Liver (tissue), 9 donors: ENCODE results near the gene MYLIP. TPM values are rescaled to one million over a fixed set of nuclear protein-coding genes. Genes with fewer than 3 reads are reported as not detected.

Experiments used
- DNase-seq: peaks from one replicate; pipeline ENCODE4 v3.0.0-alpha.2; 2017; ENCODE audit warnings: low spot score
- H3K27ac ChIP-seq, 2 donors: one replicate each; pipeline ENCODE4 v1.7.0; 2013; ENCODE audit warnings: inconsistent platforms in 2 of 2, low read length in 2 of 2, control low read depth in 1 of 2, low read depth in 1 of 2, mild to moderate bottlenecking in 1 of 2
- H3K27me3 ChIP-seq, 4 donors: one replicate each; pipeline versions ENCODE4 v1.6.1 to v1.7.0; 2013; ENCODE audit warnings: low read length in 3 of 4, inconsistent platforms in 1 of 4, mild to moderate bottlenecking in 1 of 4, moderate library complexity in 1 of 4; ENCODE audit not compliant: control insufficient read depth in 4 of 4, insufficient read depth in 4 of 4
- H3K36me3 ChIP-seq, 4 donors: one replicate each; pipeline versions ENCODE4 v1.6.1 to v1.7.0; 2013; ENCODE audit warnings: low read length in 3 of 4, mild to moderate bottlenecking in 3 of 4, low read depth in 1 of 4, moderate library complexity in 1 of 4; ENCODE audit not compliant: control insufficient read depth in 4 of 4, insufficient read depth in 3 of 4
- H3K4me1 ChIP-seq, 4 donors: one replicate each; pipeline versions ENCODE4 v1.6.1 to v1.7.0; 2013; ENCODE audit warnings: low read length in 3 of 4, mild to moderate bottlenecking in 3 of 4, moderate library complexity in 1 of 4; ENCODE audit not compliant: control insufficient read depth in 4 of 4, insufficient read depth in 4 of 4
- H3K4me3 ChIP-seq, 3 donors: one replicate each; pipeline versions ENCODE4 v1.6.1 to v1.7.0; 2013; ENCODE audit warnings: low read length in 3 of 3, control low read depth in 1 of 3, low read depth in 1 of 3, mild to moderate bottlenecking in 1 of 3
- H3K9ac ChIP-seq, 2 donors: one replicate each; pipeline ENCODE4 v1.7.0; 2013; ENCODE audit warnings: low read length in 2 of 2, mild to moderate bottlenecking in 2 of 2, moderate library complexity in 2 of 2, control low read depth in 1 of 2, low read depth in 1 of 2
- H3K9me3 ChIP-seq, 4 donors: one replicate each; pipeline versions ENCODE4 v1.6.1 to v1.7.0; 2013; ENCODE audit warnings: low read length in 3 of 4; ENCODE audit not compliant: control insufficient read depth in 4 of 4
- ATF3 ChIP-seq: IDR thresholded peaks from 2 replicates; pipeline ENCODE4 v1.6.1; 2016; ENCODE audit warnings: antibody characterized with exemption
- EGR1 ChIP-seq, 2 donors: IDR thresholded peaks; 2 replicates each; pipeline ENCODE4 v1.6.1; 2016 to 2018; ENCODE audit warnings: antibody characterized with exemption in 2 of 2, low read depth in 2 of 2
- FOXA1 ChIP-seq: IDR thresholded peaks from 2 replicates; pipeline ENCODE4 v1.6.1; 2016; ENCODE audit warnings: antibody characterized with exemption
- FOXA2 ChIP-seq: IDR thresholded peaks from 2 replicates; pipeline ENCODE4 v1.6.1; 2016; ENCODE audit warnings: antibody characterized with exemption
- GABPA ChIP-seq, 2 donors: IDR thresholded peaks in 1 of 2; conservative IDR thresholded peaks in 1 of 2; 2 replicates each; pipeline ENCODE4 v1.6.1; 2016; ENCODE audit warnings: antibody characterized with exemption in 2 of 2, mild to moderate bottlenecking in 1 of 2, moderate library complexity in 1 of 2
- HNF4A ChIP-seq, 2 donors: conservative IDR thresholded peaks; 2 replicates each; pipeline ENCODE4 v1.6.1; 2016; ENCODE audit warnings: antibody characterized with exemption in 2 of 2, mild to moderate bottlenecking in 2 of 2
- HNF4G ChIP-seq: IDR thresholded peaks from 2 replicates; pipeline ENCODE4 v1.6.1; 2016; ENCODE audit warnings: antibody characterized with exemption
- JUND ChIP-seq, 2 donors: IDR thresholded peaks; 2 replicates each; pipeline ENCODE4 v1.6.1; 2016; ENCODE audit warnings: antibody characterized with exemption in 2 of 2
- NR2F2 ChIP-seq: IDR thresholded peaks from 2 replicates; pipeline ENCODE4 v1.6.1; 2016; ENCODE audit warnings: antibody characterized with exemption
- RAD21 ChIP-seq, 2 donors: IDR thresholded peaks; 2 replicates each; pipeline ENCODE4 v1.6.1; 2016; ENCODE audit warnings: antibody characterized with exemption in 2 of 2, mild to moderate bottlenecking in 2 of 2
- RXRA ChIP-seq, 2 donors: IDR thresholded peaks; 2 replicates each; pipeline ENCODE4 v1.6.1; 2017 to 2018; ENCODE audit warnings: antibody characterized with exemption in 2 of 2, mild to moderate bottlenecking in 1 of 2
- SP1 ChIP-seq: IDR thresholded peaks from 2 replicates; pipeline ENCODE4 v1.6.1; 2018; ENCODE audit warnings: antibody characterized with exemption, mild to moderate bottlenecking
- TAF1 ChIP-seq: conservative IDR thresholded peaks from 2 replicates; pipeline ENCODE4 v1.6.1; 2016; ENCODE audit warnings: antibody characterized with exemption, mild to moderate bottlenecking
- YY1 ChIP-seq: IDR thresholded peaks from 2 replicates; pipeline ENCODE4 v1.6.1; 2016; ENCODE audit warnings: antibody characterized with exemption, mild to moderate bottlenecking
- ZBTB33 ChIP-seq: IDR thresholded peaks from 2 replicates; pipeline ENCODE4 v1.6.1; 2016; ENCODE audit warnings: antibody characterized with exemption
- WGBS: extraction: QIAGEN DNeasy Blood & Tissue Kit; methylation state at CpG from one replicate; pipeline ENCODE4 v1.1.7; 2013; 5-methylcytosine and 5-hydroxymethylcytosine counted together
- polyA plus RNA-seq, 2 donors: library from polyadenylated mRNA; stranded (reverse) in 1 of 2; unstranded in 1 of 2; fragments of 200-250 nt in 1 of 2; fragments of >200 nt in 1 of 2; fragmentation: Nextera tagmentation in 1 of 2; extraction: Ambion mirVana in 1 of 2; gene quantifications; one replicate each; pipeline versions ENCODE4 v1.2.1 to v1.2.3, GENCODE V29; 2013 to 2015
- total RNA-seq, 2 donors: library from RNA; depleted of rRNA; stranded (reverse); fragments of >200 nt; gene quantifications; one replicate each; pipeline ENCODE4 v1.2.3, GENCODE V29; 2014
- TF ChIP-seq, protein P1 (sequence below): IDR thresholded peaks from 2 replicates; pipeline ENCODE4 v1.6.1; 2016; ENCODE audit warnings: antibody characterized with exemption, mild to moderate bottlenecking
- TF ChIP-seq, protein P2 (sequence below): IDR thresholded peaks from 2 replicates; pipeline ENCODE4 v1.6.1; 2016; ENCODE audit warnings: antibody characterized with exemption
- donor health status: healthy.
- donor health status: healthy.
- donor health status: healthy.
- donor health status: healthy.
- donor health status: healthy.

The MYLIP gene
- total and polyA plus RNA-seq, 4 donors, result 2.7 to 29.4 (median 4.4) TPM

GRCh38 chr6:16141514-16141913 lies 12.6 kb downstream of the MYLIP start (continued):
- TF ChIP-seq, protein P1, sequence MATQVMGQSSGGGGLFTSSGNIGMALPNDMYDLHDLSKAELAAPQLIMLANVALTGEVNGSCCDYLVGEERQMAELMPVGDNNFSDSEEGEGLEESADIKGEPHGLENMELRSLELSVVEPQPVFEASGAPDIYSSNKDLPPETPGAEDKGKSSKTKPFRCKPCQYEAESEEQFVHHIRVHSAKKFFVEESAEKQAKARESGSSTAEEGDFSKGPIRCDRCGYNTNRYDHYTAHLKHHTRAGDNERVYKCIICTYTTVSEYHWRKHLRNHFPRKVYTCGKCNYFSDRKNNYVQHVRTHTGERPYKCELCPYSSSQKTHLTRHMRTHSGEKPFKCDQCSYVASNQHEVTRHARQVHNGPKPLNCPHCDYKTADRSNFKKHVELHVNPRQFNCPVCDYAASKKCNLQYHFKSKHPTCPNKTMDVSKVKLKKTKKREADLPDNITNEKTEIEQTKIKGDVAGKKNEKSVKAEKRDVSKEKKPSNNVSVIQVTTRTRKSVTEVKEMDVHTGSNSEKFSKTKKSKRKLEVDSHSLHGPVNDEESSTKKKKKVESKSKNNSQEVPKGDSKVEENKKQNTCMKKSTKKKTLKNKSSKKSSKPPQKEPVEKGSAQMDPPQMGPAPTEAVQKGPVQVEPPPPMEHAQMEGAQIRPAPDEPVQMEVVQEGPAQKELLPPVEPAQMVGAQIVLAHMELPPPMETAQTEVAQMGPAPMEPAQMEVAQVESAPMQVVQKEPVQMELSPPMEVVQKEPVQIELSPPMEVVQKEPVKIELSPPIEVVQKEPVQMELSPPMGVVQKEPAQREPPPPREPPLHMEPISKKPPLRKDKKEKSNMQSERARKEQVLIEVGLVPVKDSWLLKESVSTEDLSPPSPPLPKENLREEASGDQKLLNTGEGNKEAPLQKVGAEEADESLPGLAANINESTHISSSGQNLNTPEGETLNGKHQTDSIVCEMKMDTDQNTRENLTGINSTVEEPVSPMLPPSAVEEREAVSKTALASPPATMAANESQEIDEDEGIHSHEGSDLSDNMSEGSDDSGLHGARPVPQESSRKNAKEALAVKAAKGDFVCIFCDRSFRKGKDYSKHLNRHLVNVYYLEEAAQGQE, result no peak
- TF ChIP-seq JUND (IDR thresholded peaks at IDR 0.05) (no peak), ATF3 (no peak), SP1 (no peak), RAD21 (IDR thresholded peaks at IDR 0.05) (no peak), NR2F2 (no peak)

- H3K9ac ChIP-seq, result no peak overlapping the region
- H3K36me3 ChIP-seq, result peaks cover 5 to 30% (median 29%) of the 10 kb centered on the region in 4 donors
- no peak overlapping the region for H3K27ac ChIP-seq
- DNase-seq, result no peak
- TF ChIP-seq RXRA (IDR thresholded peaks at IDR 0.05) (no peak), HNF4G (no peak), YY1 (no peak), JUND (IDR thresholded peaks at IDR 0.05) (no peak), ATF3 (no peak), ZBTB33 (no peak), HNF4A (conservative IDR thresholded peaks at IDR 0.05) (no peak), TAF1 (no peak), FOXA1 (no peak), FOXA2 (no peak), GABPA (IDR thresholded peaks at IDR 0.05 in 1 of 2, conservative IDR thresholded peaks at IDR 0.05 in 1 of 2) (no peak), RAD21 (IDR thresholded peaks at IDR 0.05) (no peak), SP1 (no peak), NR2F2 (no peak), EGR1 (IDR thresholded peaks at IDR 0.05; ENCODE audit: low read depth in 2 of 2) (no peak)
- TF ChIP-seq, protein P1, result no peak
- TF ChIP-seq, protein P2, sequence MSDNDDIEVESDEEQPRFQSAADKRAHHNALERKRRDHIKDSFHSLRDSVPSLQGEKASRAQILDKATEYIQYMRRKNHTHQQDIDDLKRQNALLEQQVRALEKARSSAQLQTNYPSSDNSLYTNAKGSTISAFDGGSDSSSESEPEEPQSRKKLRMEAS, result no peak
- H3K27me3 ChIP-seq, result no peaks in the 10 kb centered on the region
- no peaks in the 10 kb centered on the region for H3K9me3 ChIP-seq
- WGBS, result 89% methylated on average over 13 of the region's 13 CpGs
- H3K4me1 ChIP-seq, result no peaks in the 10 kb centered on the region
- no peak overlapping the region for H3K4me3 ChIP-seq
Measured at GRCh38 chr6:16145038-16145437, 16.2 kb downstream of the MYLIP start.
